ENCODE results near the gene AIG1.
"Not testable (repeated sequence)": the region's sequence is repeated elsewhere in the genome, so short reads cannot be mapped to it uniquely, and the experiment has no call there.

AIG1 gene

DNA sequence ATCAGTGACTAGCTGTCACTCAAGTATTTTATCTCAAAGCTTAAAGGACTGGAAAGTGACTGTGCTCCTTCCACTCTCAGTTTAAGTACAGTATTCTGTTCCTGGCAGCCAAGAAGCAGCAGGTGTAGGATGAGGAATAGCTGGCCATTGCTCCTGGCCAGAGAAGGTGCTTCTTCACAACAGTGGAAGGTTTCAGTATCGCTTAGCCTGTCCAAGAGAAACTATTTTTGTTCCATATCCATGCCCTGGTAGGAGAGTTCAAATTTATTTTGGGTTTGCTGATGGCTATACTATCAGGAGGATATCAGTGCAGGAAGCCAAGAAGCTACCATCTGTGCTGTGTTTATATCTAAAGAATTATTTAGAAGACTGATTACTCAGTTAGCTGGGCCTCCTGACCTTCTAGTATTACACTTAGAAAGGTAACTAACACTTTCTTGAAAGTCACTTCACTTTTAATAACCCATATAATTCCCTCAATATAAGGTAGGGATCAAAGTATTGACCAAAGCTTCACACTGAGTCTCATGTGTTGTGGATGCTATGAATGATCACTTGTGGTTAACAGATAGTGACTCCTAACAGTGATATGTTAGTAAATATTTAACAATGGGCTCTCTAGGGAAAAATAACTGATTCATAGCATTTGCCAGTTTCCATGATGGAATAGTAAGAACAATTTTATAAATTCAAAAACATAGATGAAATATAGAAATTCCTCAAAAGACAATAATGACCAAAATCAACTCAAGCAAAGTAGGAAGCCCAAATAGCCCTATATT is 99.9 kb downstream of the AIG1 start:
- no peaks in the 10 kb centered on the region for H3K27me3 Mint-ChIP-seq
- H3K4me3 Mint-ChIP-seq: no peak overlapping the region
- ATAC-seq (replicated peaks) (no peak), DNase-seq (no peak)
- H3K36me3 Mint-ChIP-seq: peaks cover 0 to 3% of the 10 kb centered on the region in 2 donors
- no peak overlapping the region for H3K27ac Mint-ChIP-seq
- no peaks in the 10 kb centered on the region for H3K4me1 Mint-ChIP-seq
- H3K9me3 Mint-ChIP-seq: no peaks in the 10 kb centered on the region

DNA sequence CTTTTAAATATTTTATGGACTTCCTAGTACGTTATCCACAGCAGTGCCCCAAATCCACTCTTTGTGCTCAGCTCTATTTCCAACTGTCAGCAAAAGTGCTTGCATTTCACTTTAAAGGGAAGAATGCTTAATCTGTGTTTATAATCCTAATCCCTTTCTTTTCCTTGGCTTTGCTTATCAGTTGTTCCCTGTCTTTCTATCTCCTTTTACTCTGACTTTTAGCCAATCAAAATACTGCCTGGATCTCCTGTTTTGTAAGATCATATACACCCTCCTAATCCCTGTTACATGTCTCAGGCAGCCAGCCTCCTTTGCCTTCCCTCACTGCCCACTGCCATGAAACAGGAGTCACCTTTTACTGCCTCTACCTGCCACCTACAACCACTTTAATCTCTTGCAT is 102.9 kb downstream of the AIG1 start:
- no peaks in the 10 kb centered on the region for H3K4me1 Mint-ChIP-seq
- no peaks in the 10 kb centered on the region for H3K27me3 Mint-ChIP-seq
- no peak overlapping the region for H3K4me3 Mint-ChIP-seq
- H3K36me3 Mint-ChIP-seq: peaks cover 1 to 4% of the 10 kb centered on the region in 2 donors
- no peak for DNase-seq
- H3K27ac Mint-ChIP-seq: no peak overlapping the region
- H3K9me3 Mint-ChIP-seq: no peaks in the 10 kb centered on the region
- ATAC-seq (replicated peaks): no peak

DNA sequence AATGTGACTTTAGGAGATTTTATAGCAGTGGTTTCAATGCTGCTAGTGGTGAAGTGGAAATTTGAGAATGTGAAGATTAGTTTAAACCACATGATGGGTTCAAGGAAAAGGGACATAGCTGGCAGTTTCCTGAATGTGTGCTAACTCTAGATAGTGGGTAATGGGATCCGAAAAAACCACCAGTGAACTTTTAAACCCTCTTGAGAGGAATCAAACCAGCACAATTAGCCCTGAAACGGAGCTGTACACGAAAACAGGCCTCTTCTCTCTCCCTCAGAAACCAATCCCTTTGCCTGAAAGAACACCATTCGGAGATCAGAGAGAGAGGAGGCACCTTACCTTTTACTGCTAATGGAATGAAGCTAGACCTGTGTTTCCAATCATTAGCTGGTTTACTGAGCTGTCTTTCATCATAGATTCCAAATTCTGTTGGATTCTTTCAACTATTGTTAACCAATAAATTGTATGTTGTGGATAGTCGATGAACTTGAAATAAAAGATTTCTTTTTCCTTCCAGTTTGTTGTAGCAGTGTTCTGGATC is 103.9 kb downstream of the AIG1 start:
- no peak for DNase-seq
- ATAC-seq (replicated peaks): no peak
- no peak overlapping the region for H3K27ac Mint-ChIP-seq
- H3K36me3 Mint-ChIP-seq: peaks cover 1 to 4% of the 10 kb centered on the region in 2 donors
- H3K4me1 Mint-ChIP-seq: no peaks in the 10 kb centered on the region
- no peaks in the 10 kb centered on the region for H3K9me3 Mint-ChIP-seq
- no peaks in the 10 kb centered on the region for H3K27me3 Mint-ChIP-seq
- H3K4me3 Mint-ChIP-seq: no peak overlapping the region

DNA sequence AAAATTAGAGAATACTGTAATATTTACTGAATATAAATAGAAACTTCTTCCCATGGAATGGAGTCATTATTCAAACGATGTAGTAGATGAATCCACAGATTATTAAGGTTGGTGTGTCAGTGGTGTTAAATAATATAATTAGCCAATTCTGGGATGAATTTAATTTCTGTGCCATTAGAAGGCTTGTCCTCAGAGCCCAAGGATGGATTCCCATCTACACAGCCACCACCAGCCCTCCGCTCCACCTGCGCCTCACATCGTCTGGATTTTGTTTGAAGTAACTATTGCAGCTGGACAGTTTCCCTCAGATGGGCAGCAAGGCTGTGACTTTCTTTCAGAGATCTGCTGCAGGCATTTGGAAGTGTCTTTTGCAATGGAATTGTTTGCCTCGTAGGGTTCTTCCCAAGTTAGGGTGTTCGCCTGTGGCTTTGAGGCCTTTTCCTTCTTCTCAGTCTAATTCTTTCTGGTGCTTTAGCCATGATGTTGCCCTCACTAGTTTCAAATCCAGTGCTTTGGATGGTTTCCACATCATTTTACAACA is 104.7 kb downstream of the AIG1 start:
- no peaks in the 10 kb centered on the region for H3K4me1 Mint-ChIP-seq
- no peak for ATAC-seq (replicated peaks)
- no peak overlapping the region for H3K4me3 Mint-ChIP-seq
- H3K27me3 Mint-ChIP-seq: no peaks in the 10 kb centered on the region
- H3K36me3 Mint-ChIP-seq: peaks cover 1 to 6% of the 10 kb centered on the region in 2 donors
- no peak overlapping the region for H3K27ac Mint-ChIP-seq
- no peak for DNase-seq
- no peaks in the 10 kb centered on the region for H3K9me3 Mint-ChIP-seq

DNA sequence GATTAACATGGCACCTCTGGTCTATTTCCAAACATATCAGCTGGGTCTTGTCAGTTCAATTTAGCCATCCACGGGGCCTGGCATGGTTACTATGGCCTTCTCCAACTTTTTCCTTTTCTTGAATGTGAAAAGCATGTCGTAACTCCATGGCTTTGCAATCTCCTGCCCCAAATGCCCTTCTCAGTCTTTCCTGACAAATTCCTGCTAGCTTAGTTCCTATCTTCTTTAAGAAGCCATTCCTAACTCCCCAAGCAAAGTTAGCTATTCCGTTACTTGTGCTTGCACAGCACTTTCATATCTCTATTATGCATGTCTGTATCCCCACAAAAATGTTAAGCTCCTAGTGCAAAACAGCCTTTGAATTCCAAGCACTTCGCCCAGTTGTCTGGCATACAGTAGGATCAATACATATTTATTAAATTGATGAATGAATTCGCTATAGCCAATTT is 105.6 kb downstream of the AIG1 start:
- Mint-ChIP-seq H3K9me3 (no peaks in the 10 kb centered on the region), H3K36me3 (peaks cover 1 to 11% of the 10 kb centered on the region in 2 donors), H3K4me3 (no peak overlapping the region), H3K4me1 (no peaks in the 10 kb centered on the region), H3K27ac (no peak overlapping the region), H3K27me3 (no peaks in the 10 kb centered on the region)
- DNase-seq (no peak), ATAC-seq (replicated peaks) (no peak)

DNA sequence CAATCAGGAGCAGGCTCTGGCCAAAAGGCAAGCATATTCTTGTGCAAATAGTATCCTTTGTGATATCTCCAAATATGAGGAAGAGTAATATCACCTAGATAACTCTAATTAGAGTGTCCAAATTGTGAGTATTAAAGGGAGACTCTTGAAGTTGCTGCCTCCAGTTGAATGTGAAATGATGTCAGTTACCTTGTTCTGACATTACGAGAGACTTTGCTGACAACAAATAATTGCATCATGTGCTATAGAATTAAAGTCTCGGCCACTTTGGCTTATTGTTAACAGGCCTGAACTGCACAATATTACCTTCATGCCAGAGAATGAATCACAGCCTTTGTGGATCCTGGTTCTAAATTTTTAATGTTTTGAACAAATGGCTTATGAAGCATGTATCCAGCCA is 106.5 kb downstream of the AIG1 start:
- Mint-ChIP-seq H3K27ac (no peak overlapping the region), H3K4me3 (no peak overlapping the region), H3K27me3 (no peaks in the 10 kb centered on the region), H3K9me3 (peaks cover 6% of the 10 kb centered on the region in 2 donors), H3K36me3 (peaks cover 8 to 18% of the 10 kb centered on the region in 2 donors), H3K4me1 (no peaks in the 10 kb centered on the region)
- ATAC-seq (replicated peaks): no peak
- no peak for DNase-seq

DNA sequence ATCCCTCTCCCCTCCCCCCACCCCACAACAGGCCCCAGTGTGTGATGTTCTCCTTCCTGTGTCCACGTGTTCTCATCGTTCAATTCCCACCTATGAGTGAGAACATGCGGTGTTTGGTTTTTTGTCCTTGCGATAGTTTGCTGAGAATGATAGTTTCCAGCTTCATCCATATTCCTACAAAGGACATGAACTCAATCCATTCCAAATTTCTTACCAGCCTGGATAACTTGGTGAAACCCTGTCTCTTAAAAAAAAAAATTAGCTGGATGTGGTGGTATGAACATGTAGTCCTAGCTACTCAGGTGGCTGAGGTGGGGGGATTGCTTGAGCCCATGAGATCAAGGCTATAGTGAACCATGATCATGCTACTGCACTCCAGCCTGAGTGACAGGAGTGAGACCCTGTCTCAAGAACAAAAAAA is 107.7 kb downstream of the AIG1 start:
- H3K4me3 Mint-ChIP-seq; H3K4me1 Mint-ChIP-seq; H3K27ac Mint-ChIP-seq; DNase-seq; ATAC-seq (replicated peaks); H3K27me3 Mint-ChIP-seq: not testable (repeated sequence)
- H3K9me3 Mint-ChIP-seq: peaks cover 9 to 16% of the 10 kb centered on the region in 2 donors
- peaks cover 14 to 30% of the 10 kb centered on the region in 2 donors for H3K36me3 Mint-ChIP-seq

DNA sequence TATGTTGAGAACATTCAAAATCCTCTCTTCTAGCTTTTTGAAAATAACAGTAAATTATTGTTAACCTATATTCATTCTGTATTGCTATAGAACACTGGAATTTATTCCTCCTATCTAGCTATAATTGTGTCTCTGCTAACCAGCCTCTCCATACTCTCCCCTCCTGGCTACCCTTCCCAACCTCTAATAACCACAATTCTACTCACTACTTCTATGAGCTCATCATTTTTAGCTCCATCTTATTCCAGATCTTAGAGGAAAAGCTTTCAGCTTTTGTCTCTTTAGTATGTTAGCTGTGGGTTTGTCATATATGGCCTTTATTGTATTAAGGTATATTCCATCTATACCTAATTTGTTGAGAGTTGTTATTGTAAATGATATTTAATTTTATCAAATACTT is 108.8 kb downstream of the AIG1 start:
- H3K27me3 Mint-ChIP-seq: no peaks in the 10 kb centered on the region
- peaks cover 21 to 37% of the 10 kb centered on the region in 2 donors for H3K36me3 Mint-ChIP-seq
- ATAC-seq (replicated peaks) (no peak), DNase-seq (no peak)
- H3K4me3 Mint-ChIP-seq: no peak overlapping the region
- peaks cover 10 to 16% of the 10 kb centered on the region in 2 donors for H3K9me3 Mint-ChIP-seq
- no peak overlapping the region for H3K27ac Mint-ChIP-seq
- no peaks in the 10 kb centered on the region for H3K4me1 Mint-ChIP-seq

DNA sequence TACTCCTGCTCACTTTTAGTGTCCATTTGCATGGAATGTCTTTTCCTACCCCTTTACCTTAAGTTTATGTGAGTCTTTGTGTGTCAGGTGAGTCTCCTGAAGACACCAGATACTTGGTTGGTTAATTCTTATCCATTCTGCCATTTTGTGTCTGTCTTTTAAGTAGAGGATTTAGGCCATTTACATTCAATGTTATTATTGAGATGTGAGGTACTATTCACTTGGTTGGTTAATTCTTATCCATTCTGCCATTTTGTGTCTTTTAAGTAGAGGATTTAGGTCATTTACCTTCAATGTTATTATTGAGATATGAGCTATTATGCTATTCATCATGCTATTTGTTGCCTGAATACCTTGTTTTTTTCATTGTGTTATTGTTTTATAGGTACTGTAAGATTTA is 113.8 kb downstream of the AIG1 start:
- Mint-ChIP-seq H3K36me3 (peaks cover 50 to 70% of the 10 kb centered on the region in 2 donors), H3K4me1 (peaks cover 0 to 2% of the 10 kb centered on the region in 2 donors), H3K9me3 (peaks cover 29 to 30% of the 10 kb centered on the region in 2 donors), H3K27ac (no peak overlapping the region), H3K4me3 (no peak overlapping the region), H3K27me3 (no peaks in the 10 kb centered on the region)
- ATAC-seq (replicated peaks) (no peak), DNase-seq (no peak)

DNA sequence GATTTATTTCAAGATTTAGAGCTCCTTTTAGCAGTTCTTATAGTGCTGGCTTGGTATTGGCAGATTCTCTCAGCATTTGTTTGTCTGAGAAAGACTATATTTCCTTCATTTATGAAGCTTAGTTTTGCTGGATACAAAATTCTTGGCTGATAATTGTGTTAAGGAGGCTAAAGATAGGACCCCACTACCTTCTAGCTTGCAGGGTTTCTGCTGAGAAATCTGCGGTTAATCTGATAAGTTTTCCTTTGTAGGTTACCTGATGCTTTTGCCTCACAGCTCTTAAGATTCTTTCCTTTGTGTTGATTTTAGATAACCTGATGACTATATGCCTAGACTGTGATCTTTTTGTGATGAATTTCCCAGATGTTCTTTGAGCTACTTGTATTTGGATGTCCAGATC is 114.3 kb downstream of the AIG1 start:
- DNase-seq (no peak), ATAC-seq (replicated peaks) (no peak)
- Mint-ChIP-seq H3K9me3 (peaks cover 29 to 30% of the 10 kb centered on the region in 2 donors), H3K27ac (no peak overlapping the region), H3K4me3 (no peak overlapping the region), H3K27me3 (no peaks in the 10 kb centered on the region), H3K4me1 (peaks cover 0 to 2% of the 10 kb centered on the region in 2 donors), H3K36me3 (peaks cover 50 to 70% of the 10 kb centered on the region in 2 donors)

DNA sequence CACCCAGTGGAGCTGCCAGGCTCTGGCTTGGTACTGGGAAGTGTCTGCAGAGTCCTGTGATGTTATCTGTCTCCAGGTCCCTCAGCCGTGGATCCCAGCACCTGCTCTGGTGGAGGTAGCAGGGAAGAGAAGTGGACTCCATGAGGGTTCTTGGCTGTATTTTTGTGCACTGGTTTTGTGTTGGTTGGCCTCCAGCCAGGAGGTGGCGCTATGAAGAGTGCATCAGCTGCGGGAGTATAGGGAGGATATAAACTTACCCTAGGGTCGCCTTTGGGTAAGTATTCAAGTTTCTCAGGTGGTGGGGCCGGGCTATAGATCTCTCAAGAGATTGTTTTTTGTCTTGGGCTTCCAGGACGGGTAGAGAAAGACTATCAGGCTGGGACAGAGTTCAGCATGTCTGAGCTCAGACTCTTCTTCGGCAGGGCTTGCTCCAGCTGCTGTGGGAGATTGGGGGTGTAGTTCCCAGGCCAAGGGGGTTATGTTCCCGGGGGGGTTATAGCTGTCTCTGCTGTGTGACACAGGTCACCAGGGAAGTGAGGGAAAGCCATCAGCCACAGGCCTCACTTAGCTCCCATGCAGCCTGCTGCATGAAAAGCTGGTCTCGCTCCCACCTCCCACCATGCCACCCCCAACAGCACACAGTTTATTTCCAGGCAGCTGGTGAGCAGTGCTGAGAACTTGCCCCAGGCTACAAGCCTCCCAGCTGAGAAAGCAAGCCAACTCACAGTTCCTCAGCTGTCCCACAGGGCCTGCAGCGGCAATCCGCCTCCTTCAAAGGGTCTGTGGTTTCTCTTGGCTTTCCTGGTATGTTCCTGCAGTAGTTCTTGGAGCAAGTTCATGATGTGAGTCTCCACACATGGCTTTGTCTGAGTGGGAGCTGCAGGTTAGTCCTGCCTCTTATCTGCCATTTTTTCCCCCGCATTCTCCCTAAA is 115.7 kb downstream of the AIG1 start:
- peaks cover 29 to 30% of the 10 kb centered on the region in 2 donors for H3K9me3 Mint-ChIP-seq
- H3K27ac Mint-ChIP-seq: no peak overlapping the region
- DNase-seq (no peak), ATAC-seq (replicated peaks) (no peak)
- peaks cover 0 to 2% of the 10 kb centered on the region in 2 donors for H3K4me1 Mint-ChIP-seq
- H3K27me3 Mint-ChIP-seq: no peaks in the 10 kb centered on the region
- H3K4me3 Mint-ChIP-seq: no peak overlapping the region
- peaks cover 50 to 63% of the 10 kb centered on the region in 2 donors for H3K36me3 Mint-ChIP-seq

DNA sequence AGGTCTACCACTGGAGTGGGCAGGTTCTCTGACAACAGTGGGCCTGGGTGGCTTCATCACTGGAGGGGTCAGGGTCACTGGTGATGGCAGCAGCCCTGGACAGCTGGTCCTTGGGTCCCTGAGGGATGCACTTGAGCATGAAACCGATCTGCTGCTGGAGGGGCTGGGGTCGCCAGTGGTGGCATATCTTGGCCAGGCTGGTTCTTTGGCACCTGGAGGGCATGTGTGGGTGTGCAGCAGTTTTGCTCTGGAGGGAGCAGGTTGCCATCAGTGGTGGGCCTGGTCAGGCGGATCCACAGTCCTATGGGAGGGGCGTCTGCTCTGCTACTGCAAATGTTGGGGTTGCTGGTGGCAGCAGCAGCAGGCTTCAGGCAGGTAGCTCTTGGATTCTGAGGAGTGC is 117.0 kb downstream of the AIG1 start:
- no peaks in the 10 kb centered on the region for H3K27me3 Mint-ChIP-seq
- peaks cover 17 to 25% of the 10 kb centered on the region in 2 donors for H3K9me3 Mint-ChIP-seq
- H3K36me3 Mint-ChIP-seq: peaks cover 42 to 55% of the 10 kb centered on the region in 2 donors

DNA sequence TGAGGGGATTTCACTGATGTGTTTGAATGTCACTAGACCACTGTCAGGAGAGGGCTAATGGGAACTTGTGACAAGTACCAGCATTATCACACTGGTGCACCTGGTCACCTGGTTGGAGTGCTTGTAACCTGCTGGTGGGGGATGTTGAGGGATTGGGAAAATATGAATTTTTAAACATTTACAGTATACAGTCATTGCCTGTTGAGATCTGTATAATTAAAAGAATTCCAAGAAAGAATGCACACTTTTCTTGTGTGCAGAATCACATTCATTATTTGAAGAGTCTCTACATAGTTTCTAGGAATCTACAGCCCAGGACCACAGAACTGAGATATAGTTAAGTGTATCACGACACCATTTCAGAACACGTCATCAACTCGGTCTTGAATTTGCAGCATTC is 118.4 kb downstream of the AIG1 start:
- no peak for ATAC-seq (replicated peaks)
- no peak overlapping the region for H3K4me3 Mint-ChIP-seq
- H3K27me3 Mint-ChIP-seq: no peaks in the 10 kb centered on the region
- H3K27ac Mint-ChIP-seq: no peak overlapping the region
- H3K36me3 Mint-ChIP-seq: peaks cover 38 to 46% of the 10 kb centered on the region in 2 donors
- DNase-seq: no peak
- peaks cover 12 to 21% of the 10 kb centered on the region in 2 donors for H3K9me3 Mint-ChIP-seq
- peaks cover 0 to 2% of the 10 kb centered on the region in 2 donors for H3K4me1 Mint-ChIP-seq

More for the DNA sequence above, 117.0 kb downstream of the AIG1 start:
- no peak overlapping the region for H3K27ac Mint-ChIP-seq
- H3K4me1 Mint-ChIP-seq: peaks cover 0 to 2% of the 10 kb centered on the region in 2 donors
- H3K4me3 Mint-ChIP-seq: no peak overlapping the region
- ATAC-seq (replicated peaks) (no peak), DNase-seq (no peak)
